K562 (cell line): Measurements from ENCODE around the gene CUL9. TPM values are rescaled to one million over a fixed set of nuclear protein-coding genes. Genes with fewer than 3 reads are reported as not detected.

Experiments
- ETS2 ChIP-seq: IDR thresholded peaks from 2 replicates; pipeline ENCODE4 v1.6.1; 2016; ENCODE audit warnings: borderline replicate concordance, missing genetic modification characterization, mild to moderate bottlenecking, moderate library complexity, missing compliant biosample characterization; ENCODE audit not compliant: poor library complexity, severe bottlenecking
- HDAC8 ChIP-seq: fragments of 450-650 bp; IDR thresholded peaks from 2 replicates; pipeline ENCODE4 v1.6.1; 2016; ENCODE audit warnings: mild to moderate bottlenecking, missing genetic modification characterization, moderate library complexity, missing compliant biosample characterization
- ILK ChIP-seq: fragments of 450-650 bp; IDR thresholded peaks from 2 replicates; pipeline ENCODE4 v1.6.1; 2016; ENCODE audit warnings: missing genetic modification characterization, low read depth, mild to moderate bottlenecking, missing compliant biosample characterization, moderate library complexity, borderline replicate concordance
- RCOR1 ChIP-seq, 2 experiments: IDR thresholded peaks; 2 replicates each; pipeline ENCODE4 v1.6.1; 2012; ENCODE audit warnings: low read depth in 2 of 2, low read length in 2 of 2, borderline replicate concordance in 1 of 2, improper control_type of control experiment in 1 of 2
- TAF9B ChIP-seq: fragments of 450-650 bp; IDR thresholded peaks from 2 replicates; pipeline ENCODE4 v1.6.1; 2018; ENCODE audit warnings: mild to moderate bottlenecking; ENCODE audit not compliant: partially characterized antibody
- ZNF277 ChIP-seq: fragments of 250-450 bp; sonication (Bioruptor Pico); IDR thresholded peaks from 2 replicates; pipeline ENCODE4 v1.8.0; 2022; ENCODE audit warnings: inconsistent platforms, mild to moderate bottlenecking, moderate library complexity, borderline replicate concordance
- ZNF77 ChIP-seq: fragments of 250-450 bp; sonication (Bioruptor Pico); IDR thresholded peaks from 2 replicates; pipeline ENCODE4 v1.5.0; 2020
- polyA plus RNA-seq, 8 experiments: library from polyadenylated mRNA; depleted of rRNA in 4 of 8; stranded (reverse) in 5 of 8; unstranded in 3 of 8; fragments of >200 nt; fragmentation: Nextera tagmentation in 2 of 8; fragmentation: Illumina TruSeq in 1 of 8; extraction: Ambion mirVana in 2 of 8; extraction: Trizol in 1 of 8; gene quantifications; 2 replicates each; pipeline versions ENCODE4 v1.2.1 to v1.2.3, GENCODE V29; 2011 to 2014; ENCODE audit warnings: inconsistent platforms in 1 of 8, missing spikeins in 1 of 8
- total RNA-seq, 7 experiments: library from RNA; depleted of rRNA in 6 of 7; stranded (reverse); fragments of >200 nt in 6 of 7; fragmentation: Illumina TruSeq in 2 of 7; extraction: Trizol in 2 of 7; gene quantifications; 2 replicates each; pipeline versions ENCODE4 v1.2.1 to v1.2.3, GENCODE V29; 2011 to 2021; ENCODE audit warnings: low replicate concordance in 1 of 7
- TF ChIP-seq, protein P1 (sequence below): fragments of 150-350 bp; IDR thresholded peaks from 2 replicates; pipeline ENCODE4 v1.6.1; 2014; ENCODE audit warnings: low read depth, mild to moderate bottlenecking, low read length, borderline replicate concordance
- TF ChIP-seq, protein P2 (sequence below): fragments of 450-650 bp; IDR thresholded peaks from 2 replicates; pipeline ENCODE4 v1.6.1; 2016; ENCODE audit warnings: mild to moderate bottlenecking, moderate library complexity

Gene CUL9
- total and polyA plus RNA-seq, 9 of the 15 experiments (the other 6 are each of a cell fraction or from before 2014, with no cell fraction given): 0.50 to 20.7 (median 6.6) TPM

GRCh38 chr6:43246301-43247113 lies 64.5 kb downstream of the CUL9 start (continued):
- no peak for TF ChIP-seq ZNF277 (CRISPR knock-in tag)
- TF ChIP-seq ETS2: no peak
- no peak for TF ChIP-seq TAF9B
- no peak for TF ChIP-seq ILK (tag)
- TF ChIP-seq ZNF77: no peak
- TF ChIP-seq RCOR1 (IDR thresholded peaks at IDR 0.05; ENCODE audit: borderline replicate concordance in 1 of 2, low read depth in 2 of 2, low read length in 2 of 2): no peak
- TF ChIP-seq, protein P1, sequence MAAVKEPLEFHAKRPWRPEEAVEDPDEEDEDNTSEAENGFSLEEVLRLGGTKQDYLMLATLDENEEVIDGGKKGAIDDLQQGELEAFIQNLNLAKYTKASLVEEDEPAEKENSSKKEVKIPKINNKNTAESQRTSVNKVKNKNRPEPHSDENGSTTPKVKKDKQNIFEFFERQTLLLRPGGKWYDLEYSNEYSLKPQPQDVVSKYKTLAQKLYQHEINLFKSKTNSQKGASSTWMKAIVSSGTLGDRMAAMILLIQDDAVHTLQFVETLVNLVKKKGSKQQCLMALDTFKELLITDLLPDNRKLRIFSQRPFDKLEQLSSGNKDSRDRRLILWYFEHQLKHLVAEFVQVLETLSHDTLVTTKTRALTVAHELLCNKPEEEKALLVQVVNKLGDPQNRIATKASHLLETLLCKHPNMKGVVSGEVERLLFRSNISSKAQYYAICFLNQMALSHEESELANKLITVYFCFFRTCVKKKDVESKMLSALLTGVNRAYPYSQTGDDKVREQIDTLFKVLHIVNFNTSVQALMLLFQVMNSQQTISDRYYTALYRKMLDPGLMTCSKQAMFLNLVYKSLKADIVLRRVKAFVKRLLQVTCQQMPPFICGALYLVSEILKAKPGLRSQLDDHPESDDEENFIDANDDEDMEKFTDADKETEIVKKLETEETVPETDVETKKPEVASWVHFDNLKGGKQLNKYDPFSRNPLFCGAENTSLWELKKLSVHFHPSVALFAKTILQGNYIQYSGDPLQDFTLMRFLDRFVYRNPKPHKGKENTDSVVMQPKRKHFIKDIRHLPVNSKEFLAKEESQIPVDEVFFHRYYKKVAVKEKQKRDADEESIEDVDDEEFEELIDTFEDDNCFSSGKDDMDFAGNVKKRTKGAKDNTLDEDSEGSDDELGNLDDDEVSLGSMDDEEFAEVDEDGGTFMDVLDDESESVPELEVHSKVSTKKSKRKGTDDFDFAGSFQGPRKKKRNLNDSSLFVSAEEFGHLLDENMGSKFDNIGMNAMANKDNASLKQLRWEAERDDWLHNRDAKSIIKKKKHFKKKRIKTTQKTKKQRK: no peak
- TF ChIP-seq HDAC8 (tag): no peak
- TF ChIP-seq, protein P2, sequence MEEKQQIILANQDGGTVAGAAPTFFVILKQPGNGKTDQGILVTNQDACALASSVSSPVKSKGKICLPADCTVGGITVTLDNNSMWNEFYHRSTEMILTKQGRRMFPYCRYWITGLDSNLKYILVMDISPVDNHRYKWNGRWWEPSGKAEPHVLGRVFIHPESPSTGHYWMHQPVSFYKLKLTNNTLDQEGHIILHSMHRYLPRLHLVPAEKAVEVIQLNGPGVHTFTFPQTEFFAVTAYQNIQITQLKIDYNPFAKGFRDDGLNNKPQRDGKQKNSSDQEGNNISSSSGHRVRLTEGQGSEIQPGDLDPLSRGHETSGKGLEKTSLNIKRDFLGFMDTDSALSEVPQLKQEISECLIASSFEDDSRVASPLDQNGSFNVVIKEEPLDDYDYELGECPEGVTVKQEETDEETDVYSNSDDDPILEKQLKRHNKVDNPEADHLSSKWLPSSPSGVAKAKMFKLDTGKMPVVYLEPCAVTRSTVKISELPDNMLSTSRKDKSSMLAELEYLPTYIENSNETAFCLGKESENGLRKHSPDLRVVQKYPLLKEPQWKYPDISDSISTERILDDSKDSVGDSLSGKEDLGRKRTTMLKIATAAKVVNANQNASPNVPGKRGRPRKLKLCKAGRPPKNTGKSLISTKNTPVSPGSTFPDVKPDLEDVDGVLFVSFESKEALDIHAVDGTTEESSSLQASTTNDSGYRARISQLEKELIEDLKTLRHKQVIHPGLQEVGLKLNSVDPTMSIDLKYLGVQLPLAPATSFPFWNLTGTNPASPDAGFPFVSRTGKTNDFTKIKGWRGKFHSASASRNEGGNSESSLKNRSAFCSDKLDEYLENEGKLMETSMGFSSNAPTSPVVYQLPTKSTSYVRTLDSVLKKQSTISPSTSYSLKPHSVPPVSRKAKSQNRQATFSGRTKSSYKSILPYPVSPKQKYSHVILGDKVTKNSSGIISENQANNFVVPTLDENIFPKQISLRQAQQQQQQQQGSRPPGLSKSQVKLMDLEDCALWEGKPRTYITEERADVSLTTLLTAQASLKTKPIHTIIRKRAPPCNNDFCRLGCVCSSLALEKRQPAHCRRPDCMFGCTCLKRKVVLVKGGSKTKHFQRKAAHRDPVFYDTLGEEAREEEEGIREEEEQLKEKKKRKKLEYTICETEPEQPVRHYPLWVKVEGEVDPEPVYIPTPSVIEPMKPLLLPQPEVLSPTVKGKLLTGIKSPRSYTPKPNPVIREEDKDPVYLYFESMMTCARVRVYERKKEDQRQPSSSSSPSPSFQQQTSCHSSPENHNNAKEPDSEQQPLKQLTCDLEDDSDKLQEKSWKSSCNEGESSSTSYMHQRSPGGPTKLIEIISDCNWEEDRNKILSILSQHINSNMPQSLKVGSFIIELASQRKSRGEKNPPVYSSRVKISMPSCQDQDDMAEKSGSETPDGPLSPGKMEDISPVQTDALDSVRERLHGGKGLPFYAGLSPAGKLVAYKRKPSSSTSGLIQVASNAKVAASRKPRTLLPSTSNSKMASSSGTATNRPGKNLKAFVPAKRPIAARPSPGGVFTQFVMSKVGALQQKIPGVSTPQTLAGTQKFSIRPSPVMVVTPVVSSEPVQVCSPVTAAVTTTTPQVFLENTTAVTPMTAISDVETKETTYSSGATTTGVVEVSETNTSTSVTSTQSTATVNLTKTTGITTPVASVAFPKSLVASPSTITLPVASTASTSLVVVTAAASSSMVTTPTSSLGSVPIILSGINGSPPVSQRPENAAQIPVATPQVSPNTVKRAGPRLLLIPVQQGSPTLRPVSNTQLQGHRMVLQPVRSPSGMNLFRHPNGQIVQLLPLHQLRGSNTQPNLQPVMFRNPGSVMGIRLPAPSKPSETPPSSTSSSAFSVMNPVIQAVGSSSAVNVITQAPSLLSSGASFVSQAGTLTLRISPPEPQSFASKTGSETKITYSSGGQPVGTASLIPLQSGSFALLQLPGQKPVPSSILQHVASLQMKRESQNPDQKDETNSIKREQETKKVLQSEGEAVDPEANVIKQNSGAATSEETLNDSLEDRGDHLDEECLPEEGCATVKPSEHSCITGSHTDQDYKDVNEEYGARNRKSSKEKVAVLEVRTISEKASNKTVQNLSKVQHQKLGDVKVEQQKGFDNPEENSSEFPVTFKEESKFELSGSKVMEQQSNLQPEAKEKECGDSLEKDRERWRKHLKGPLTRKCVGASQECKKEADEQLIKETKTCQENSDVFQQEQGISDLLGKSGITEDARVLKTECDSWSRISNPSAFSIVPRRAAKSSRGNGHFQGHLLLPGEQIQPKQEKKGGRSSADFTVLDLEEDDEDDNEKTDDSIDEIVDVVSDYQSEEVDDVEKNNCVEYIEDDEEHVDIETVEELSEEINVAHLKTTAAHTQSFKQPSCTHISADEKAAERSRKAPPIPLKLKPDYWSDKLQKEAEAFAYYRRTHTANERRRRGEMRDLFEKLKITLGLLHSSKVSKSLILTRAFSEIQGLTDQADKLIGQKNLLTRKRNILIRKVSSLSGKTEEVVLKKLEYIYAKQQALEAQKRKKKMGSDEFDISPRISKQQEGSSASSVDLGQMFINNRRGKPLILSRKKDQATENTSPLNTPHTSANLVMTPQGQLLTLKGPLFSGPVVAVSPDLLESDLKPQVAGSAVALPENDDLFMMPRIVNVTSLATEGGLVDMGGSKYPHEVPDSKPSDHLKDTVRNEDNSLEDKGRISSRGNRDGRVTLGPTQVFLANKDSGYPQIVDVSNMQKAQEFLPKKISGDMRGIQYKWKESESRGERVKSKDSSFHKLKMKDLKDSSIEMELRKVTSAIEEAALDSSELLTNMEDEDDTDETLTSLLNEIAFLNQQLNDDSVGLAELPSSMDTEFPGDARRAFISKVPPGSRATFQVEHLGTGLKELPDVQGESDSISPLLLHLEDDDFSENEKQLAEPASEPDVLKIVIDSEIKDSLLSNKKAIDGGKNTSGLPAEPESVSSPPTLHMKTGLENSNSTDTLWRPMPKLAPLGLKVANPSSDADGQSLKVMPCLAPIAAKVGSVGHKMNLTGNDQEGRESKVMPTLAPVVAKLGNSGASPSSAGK: no peak
